Measurements from ENCODE around the gene SLC49A3.

SLC49A3 gene

DNA sequence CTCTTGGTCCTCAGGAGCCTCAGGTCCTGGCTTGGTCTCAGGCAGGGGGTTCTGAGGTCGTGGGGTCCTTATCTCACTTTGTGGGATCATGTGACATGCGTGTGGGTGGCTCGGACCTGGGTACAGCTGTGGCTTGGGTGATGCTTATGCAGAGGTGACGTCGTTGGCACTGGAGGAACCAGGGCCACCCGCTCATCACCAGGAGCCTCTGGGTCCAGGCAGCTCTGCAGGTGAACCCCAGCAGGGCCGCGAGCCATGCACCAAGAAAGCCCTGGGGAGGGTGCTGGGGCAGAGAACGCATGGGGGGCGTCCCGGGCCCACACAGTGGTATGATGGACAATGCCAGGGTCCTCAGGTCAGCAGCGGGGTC, 23.6 kb downstream of the SLC49A3 start:
- DNase-seq: no peak

DNA sequence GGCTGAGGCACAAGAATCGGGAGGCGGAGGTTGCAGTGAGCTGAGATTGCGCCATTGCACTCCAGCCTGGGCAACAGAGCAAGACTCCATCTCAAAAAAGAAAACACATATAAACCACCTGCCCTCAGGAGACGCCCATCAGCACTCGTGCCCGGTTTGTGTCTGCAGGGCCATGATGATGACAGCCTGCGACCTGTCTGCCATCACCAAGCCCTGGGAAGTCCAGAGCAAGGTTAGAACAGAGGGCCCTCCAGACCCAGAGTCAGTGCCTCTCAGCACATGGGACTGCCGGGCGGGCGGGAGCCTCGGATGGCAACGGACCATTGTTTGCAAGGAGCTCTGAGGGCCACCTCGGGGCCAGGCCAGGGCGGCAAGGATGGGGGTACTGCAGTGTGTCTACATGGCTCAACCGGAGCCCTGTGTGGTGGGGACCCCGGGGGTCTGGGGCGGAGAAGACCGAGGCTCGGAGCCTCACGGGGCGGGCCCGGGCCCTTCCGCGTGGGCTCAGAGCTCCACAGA, 24.2 kb downstream of the SLC49A3 start:
- DNase-seq: no peak

DNA sequence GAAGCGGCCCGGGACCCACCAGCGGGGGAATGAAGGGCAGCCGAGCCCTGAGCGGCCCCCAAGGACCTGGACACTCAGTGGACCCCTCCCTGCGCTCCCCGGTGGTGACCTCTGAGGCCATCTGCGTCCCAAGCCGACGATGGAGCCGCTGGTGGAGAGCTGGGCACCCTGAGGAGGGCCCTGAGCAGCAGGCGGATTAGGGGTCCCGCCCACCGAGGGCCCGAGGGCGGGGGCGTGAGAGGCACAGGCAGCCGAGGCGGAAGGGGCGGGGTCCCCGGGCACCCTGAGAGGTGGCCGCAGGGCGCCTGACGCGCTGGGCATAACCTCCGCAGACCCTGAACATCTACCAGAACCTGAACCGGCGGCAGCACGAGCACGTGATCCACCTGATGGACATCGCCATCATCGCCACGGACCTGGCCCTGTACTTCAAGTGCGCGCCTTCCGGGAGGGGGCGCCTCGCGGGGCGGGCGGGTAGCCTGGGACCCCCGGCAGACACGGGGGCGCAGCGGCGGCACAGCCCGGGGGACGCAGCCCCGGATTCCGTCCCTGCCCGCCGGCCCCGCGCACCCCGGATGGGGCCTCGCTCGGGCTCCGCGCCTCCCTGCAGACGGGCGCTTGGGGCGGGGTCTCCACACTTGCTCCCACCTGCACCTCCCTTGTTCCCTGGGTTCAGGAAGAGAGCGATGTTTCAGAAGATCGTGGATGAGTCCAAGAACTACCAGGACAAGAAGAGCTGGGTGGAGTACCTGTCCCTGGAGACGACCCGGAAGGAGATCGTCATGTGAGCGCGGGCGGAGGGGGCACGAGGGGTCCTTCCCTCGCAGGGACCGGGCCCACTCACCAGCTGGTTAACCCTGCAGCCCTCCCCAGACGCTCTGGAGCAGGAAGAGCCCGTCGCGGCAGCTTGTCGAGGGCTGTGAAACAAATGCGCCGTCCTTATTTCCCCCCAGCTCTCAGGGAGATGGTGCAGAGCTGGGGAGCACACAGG, 25.2 kb downstream of the SLC49A3 start:
- peak; percentile 17 to 51 for DNase-seq

DNA sequence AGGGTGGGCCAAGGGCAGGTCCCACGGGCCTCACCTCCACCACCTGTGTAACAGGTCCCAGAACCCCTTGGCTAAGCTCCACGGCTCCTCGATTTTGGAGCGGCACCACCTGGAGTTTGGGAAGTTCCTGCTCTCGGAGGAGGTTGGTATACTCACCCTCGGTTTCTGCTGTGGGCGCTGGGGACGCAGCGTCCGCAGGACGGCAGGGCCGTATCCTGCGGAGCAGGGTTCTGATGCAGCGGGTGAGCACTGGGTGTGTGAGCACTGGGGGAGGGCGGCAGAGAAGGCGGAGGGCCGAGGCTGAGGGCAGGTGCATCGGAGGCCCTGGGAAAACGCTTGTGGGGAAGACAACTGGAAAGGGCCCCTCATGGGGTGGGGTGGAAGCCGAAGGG, 25.9 kb downstream of the SLC49A3 start:
- no peak for DNase-seq

DNA sequence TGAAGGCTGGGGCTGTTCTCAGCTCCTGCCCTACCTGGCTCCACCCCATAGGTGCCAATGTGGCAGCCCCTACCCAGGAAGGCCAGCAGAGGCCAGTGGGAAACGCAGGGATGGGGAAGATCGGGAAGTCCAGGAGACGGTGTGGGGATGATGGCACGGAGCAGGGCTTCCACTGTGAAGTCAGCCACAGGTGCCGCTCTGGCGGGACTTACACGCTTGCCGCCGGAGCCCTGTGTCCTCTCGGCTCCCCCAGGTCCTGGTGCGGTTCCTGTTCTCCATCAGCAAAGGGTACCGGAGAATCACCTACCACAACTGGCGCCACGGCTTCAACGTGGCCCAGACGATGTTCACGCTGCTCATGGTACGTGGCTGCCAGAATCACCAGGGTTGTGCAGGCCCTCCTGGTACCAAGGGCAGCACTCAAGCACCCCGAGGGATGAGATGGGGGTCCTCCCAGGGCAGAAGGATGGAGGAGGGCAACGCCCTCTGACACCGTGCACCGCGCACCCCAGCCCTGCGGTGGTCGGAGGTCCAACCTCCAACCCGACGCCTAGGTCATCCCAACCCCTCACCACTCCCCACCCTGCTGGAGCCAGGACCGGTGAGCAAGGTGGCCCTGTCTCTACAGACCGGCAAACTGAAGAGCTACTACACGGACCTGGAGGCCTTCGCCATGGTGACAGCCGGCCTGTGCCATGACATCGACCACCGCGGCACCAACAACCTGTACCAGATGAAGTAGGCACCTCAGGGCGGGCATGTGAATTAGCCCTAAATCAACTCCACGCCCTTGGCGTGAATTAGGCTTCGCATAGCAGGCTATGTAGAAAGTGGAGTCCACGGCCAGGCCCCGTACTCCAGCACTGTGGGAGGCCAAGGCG, 26.8 kb downstream of the SLC49A3 start:
- DNase-seq: no peak

DNA sequence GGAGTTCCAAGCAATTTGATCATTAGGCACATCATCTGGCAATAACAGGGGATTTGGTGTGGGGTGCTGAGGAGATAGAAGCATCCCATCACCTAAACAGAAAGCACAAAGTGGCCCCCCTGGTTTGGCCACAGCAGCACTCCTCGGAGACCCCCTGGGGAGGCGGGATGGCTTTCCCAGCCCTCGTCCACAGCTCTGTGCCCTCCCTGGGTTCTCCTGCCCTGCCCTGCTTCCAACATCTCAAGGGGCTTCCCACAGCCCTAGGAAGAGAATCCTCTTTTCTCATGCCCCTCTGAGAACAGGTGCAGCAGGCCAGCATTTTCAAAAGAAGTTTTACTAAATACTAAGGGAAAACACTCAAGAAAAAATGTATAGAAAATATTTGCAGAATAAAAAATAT, 27.7 kb downstream of the SLC49A3 start:
- DNase-seq: no peak

DNA sequence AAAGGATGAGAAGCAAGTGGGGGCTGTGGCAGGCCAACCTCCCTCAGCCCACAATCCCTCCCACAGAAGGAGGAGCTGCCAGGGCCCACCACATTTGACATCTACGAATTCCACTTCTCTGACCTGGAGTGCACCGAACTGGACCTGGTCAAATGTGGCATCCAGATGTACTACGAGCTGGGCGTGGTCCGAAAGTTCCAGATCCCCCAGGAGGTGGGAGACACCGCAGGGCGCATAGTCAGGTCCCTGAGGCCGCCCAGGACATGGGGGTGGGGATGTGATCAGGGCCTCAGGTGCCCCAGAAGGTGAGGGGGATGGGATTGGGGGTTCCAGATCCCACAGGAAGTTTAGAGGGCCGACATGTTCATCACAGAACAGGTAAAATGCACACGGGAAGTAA, 28.6 kb downstream of the SLC49A3 start:
- no peak for DNase-seq

DNA sequence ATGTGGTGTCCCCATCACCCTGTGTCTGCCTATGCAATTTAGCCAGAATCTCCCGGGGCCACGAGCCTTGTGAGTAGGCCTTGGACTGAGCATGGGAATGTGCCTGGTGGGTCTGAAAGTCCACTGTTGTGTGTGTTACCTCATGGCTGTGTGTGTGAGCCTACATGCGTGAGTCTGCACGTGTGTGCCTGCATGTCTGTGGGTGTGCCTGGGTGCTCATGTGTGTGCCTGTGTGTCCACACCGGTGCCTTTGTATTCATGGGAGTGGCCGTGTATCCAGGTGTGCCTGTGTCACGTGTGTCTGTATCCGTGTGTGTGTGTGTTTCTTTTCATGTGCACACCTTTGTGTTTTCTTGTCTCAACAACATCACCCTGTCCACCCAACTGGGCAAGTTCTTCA, 29.1 kb downstream of the SLC49A3 start:
- no peak for DNase-seq

DNA sequence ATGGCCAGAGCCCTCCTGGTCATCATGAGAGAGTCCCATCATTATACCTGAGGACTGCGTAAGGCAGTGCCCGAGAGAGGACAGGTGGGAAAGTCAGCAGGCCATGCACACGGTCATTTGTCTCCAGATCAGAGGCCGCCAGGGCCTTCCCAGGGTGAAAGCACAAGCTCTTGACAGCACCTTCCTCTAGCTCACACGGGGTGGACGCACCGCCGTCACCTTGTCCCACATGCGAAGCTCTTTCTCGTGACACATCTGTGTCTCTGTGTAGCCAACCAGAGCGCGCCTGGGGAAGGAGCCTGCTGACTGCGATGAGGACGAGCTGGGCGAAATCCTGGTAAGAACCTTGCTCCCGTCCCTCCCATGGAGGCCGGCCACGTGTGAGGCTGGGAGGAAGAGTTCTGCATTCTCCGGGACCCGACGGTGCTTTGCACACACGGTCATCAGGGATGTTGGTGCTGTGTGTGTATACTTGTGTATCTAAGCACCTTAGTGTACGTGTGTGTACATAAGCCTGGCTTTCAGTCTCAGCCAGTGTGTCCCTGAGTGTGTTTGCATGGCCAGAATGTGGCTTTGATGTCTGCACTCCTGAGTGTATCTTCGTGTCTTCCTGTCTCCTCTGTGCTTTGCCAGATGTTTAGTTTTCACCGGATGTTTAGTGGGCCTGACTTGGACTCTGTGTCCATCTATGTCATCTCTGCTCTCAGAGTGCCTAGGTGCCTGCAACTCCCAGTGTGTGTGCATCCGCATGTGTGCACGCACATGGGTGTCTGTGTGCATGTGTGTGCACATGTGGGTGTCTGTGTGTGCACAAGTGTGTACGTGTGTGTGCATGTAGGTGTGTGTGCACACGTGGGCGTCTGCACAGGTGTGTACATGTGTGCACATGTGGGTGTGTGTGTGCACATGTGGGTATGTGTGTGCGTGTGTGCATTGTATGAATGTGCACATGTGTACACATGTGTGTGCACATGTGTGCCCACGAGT, 30.0 kb downstream of the SLC49A3 start:
- no peak for DNase-seq

DNA sequence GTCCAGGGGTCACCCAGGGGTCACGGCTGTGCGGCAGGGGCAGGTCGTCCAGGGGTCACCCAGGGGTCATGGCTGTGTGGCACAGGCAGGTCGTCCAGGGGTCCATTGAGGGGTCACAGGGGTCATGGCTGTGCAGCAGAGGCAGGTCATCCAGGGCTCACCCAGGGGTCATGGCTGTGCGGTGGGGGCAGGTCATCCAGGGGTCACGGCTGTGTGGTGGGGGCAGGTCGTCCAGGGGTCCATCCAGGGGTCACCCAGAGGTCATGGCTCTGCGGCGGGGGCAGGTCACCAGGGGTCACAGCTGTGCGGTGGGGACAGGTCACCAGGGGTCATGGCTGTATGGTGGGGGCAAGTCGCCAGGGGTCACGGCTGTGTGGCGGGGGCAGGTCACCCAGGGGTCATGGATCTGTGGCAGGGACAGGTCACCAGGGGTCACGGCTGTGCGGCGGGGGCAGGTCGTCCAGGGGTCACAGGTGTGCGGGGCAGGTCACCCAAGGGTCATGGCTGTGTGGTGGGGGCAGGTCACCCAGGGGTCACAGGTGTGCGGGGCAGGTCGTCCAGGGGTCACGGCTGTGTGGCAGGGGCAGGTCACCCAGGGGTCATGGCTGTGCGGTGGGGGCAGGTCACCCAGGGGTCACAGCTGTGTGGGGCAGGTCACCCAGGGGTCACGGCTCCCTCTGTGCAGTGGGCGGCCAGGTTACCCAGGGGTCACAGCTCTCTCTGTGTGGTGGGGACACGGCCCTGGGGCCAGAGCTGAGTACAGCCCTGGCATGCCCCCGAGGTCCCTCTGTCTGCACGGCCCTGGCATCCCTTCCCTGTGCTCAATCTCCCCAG, 30.9 kb downstream of the SLC49A3 start:
- DNase-seq: no peak

DNA sequence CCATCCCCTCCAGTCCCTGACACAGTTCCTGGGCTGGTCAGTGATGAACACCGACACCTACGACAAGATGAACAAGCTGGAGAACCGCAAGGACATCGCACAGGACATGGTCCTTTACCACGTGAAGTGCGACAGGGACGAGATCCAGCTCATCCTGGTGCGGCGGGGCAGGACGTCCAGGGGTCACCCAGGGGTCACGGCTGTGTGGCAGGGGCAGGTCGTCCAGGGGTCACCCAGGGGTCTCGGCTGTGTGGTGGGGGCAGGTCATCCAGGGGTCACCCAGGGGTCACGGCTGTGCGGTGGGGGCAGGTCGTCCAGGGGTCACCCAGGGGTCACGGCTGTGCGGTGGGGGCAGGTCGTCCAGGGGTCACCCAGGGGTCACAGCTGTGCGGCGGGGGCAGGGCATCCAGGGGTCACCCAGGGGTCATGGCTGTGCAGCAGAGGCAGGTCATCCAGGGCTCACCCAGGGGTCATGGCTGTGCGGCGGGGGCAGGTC, 31.6 kb downstream of the SLC49A3 start:
- no peak for DNase-seq

DNA sequence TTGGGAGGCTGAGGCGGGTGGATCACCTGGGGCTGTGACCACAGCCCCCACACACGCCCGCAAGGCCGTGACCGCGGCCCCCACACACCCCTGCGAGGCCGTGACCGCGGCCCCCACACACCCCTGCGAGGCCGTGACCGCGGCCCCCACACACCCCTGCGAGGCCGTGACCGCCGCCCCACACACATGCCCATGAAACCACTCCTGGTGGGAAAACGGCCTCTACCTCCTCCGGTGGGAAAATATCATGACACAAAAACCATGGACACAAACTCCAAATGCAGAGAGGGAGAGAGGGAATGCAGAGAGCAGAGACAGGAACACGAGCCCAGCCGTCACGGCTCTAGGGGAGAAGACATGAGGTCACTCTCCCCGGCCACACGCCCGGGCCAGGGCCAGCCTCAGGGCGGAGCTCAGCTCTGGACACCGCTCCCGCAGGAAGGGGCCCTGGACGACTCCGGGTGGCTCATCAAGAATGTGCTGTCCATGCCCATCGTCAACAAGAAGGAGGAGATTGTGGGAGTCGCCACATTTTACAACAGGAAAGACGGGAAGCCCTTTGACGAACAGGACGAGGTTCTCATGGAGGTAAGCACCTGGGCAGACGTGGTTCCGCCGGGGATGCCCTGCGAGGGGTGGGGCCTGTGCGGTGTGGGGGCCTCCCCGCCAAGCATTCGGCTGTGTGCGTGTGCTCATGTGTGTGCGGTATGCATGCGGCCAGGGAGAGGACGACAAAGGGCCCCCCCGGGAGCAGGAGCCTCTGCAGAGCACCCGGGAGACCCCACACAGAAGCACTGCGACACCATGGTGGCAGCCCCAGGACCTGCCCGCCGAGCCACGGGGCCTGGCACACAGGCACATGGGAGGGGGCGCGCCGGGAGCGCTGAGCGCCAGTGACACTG, 32.3 kb downstream of the SLC49A3 start:
- DNase-seq: no peak

DNA sequence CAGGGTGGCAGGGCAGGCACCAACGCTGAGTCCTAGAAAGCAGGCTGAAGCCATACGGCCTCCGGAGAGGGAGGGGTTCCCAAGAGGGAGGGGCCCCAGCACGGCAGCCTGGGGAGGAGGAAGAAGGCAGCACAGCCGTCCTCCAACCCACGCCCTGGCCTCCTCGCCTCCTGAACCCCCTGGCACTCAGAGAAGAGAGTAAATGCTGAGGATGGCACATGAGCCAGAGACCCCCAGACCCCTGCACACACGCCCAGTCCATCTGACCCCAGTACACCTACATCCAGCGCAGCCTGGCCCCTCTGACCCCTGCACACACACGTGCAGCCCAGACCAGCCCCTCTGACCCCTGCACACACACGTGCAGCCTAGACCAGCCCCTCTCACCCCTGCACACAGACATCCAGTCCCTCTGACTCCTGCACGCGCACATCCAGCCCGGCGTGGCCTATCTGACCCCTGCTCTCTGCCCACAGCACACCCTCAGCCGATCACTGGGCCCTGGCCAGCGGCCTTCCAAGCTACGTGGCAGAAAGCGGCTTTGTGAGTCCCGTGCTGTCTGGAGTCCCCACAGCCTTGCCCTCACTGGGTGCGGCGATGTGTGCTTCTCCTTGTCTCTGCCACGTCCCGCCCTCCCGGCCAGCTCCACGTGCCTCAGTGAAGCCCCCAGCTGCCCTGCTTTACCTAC, 33.3 kb downstream of the SLC49A3 start:
- no peak for DNase-seq

DNA sequence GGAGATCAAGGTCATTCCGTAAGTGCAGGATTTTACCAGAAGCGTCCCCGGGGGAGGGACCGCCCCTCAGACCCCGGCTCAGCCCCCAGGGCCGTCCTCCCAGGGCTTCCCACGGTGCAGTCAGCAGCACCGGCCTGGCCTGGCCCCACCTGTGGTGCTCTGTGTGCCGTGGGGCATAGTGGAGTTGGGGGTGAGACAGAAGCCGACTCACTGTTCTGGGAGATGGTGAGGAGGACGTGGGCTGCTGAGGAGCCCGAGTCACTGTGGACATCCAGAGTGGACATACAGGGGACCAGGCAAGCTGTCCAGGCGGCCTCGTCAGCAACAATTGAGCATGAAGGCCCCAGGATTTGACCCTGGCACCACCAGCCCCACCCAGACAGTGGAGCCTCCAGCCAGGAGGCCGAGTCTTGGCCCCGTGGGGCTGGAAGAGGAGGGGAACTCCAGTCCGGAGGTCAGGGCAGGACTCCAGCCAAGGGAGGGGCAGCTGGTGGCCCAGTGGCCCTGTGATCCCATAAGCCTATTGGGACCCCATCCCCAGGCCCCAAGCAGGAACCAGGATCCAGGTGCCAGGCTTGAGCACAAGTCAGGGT, 34.0 kb downstream of the SLC49A3 start:
- no peak for DNase-seq

DNA sequence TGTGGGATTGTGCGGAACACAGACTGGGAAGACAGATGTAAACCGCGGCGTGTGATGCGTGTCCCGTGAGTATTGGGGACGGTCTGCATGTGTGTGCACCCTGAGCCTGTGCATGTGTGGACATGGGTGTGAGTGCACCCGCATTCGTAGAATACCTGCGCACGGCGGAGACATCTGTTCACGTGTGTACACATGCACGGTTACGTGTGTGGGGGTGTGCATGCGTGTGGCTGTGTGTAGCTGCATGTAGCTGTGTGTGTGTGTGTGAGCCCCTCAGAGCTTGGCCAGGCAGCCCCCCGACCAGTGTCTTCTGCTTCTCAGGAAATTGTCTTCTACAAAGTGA, 34.5 kb downstream of the SLC49A3 start:
- no peak for DNase-seq

DNA sequence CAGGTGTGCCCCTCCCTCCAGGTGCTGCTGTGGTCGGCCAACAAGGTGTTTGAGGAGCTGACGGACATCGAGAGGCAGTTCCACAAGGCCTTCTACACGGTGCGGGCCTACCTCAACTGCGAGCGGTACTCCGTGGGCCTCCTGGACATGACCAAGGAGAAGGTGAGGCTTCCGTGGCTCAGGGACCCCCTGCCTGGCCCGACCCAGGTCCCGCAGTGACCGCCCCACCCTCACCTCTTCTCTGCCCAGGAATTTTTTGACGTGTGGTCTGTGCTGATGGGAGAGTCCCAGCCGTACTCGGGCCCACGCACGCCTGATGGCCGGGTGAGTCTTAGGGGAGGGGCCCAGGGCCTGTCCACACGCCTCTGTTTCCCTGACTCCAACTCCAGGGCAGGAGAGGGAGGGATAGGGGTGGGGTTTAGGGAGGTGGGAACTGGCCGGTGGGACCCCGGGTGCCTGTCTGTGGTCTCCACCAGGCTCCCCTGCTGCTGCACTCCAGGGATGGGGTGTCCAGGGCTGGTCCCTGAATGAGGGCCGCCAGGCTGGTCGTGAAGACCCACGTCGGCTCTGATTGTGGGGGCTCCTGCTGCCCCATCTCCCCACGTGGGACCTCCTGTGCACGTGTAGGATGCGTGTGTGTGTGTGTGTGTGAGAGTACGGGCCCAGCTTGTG, 35.0 kb downstream of the SLC49A3 start:
- no peak for DNase-seq

DNA sequence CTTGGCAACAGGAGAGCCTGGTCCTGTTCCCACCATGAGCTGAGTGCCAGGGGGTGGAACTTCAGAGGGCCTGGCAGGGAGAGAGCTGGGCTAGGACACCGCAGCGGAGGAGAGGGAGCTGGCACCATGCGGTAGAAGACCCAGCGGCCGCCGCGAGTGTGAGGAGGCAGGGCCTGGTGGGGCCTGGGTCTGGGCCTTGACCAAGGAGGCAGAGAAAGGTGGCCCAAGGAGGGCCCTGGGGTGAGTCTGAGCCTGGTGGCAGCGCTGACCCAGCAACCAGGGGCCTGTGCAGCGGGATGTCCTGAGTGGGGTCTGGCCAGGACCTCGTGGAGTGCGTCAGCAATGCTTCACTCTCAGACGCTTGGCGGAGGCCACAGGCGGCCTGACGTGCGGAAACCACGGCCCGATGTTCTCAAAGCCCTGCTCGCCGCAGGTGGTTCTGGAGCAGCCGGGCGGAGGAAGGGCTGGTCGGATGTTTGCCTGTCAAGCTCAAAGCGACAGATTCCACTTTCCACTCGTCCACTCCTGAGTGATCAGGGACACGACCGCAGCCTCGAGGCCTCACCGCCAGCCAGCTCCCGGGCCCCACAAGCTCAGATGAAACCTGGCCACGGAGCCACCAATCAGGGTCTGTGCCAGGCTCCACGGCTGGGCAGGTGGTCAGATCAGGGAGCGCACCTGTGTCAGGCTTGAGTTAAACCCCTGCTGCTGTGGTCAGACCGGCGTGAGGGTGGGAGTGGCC, 35.7 kb downstream of the SLC49A3 start:
- DNase-seq: no peak

All from inflammatory macrophage (primary cell).